Measurements from ENCODE around the gene SLCO2A1. TPM values are rescaled to one million over a fixed set of nuclear protein-coding genes. Genes with fewer than 3 reads are reported as not detected.

Gene SLCO2A1
- total RNA-seq, 2 donors from 2014 or later, result 7.0 to 17.5 TPM

GRCh38 chr3:133941415-133941821, 88.3 kb downstream of the SLCO2A1 start:
- WGBS, 2 donors, result 69 to 75% methylated on average over 7 of the region's 7 CpGs
- Histone ChIP-seq H3K27me3 (no peaks in the 10 kb centered on the region), H3K36me3 (replicated peaks in 1 of 2; ENCODE audit: insufficient read depth in 1 of 2, low read depth in 2 of 2) (no peaks in the 10 kb centered on the region), H3K27ac (no peak overlapping the region), H3K4me3 (no peak overlapping the region), H3K9me3 (no peaks in the 10 kb centered on the region), H3K4me1 (peaks cover 18% of the 10 kb centered on the region)
- intact Hi-C loops (cut with DNase I), result no loop called here
- ATAC-seq, result no peak
- DNase-seq, result no peak
- no peak for TF ChIP-seq CTCF (IDR thresholded peaks at IDR 0.05)
- TF ChIP-seq POLR2A (IDR thresholded peaks at IDR 0.05), result no peak

GRCh38 chr3:133940536-133940935, 89.2 kb downstream of the SLCO2A1 start:
- no peaks in the 10 kb centered on the region for H3K36me3 ChIP-seq (replicated peaks in 1 of 2; ENCODE audit: insufficient read depth in 1 of 2, low read depth in 2 of 2)
- H3K4me1 ChIP-seq, result peaks cover 18% of the 10 kb centered on the region
- no peak overlapping the region for H3K27ac ChIP-seq
- intact Hi-C loops (cut with DNase I), result no loop called here
- no peak for ATAC-seq
- DNase-seq, result no peak
- TF ChIP-seq POLR2A (IDR thresholded peaks at IDR 0.05) (no peak), CTCF (IDR thresholded peaks at IDR 0.05) (no peak)
- H3K27me3 ChIP-seq, result no peaks in the 10 kb centered on the region
- no peaks in the 10 kb centered on the region for H3K9me3 ChIP-seq
- 91 to 95% methylated on average over 10 of the region's 10 CpGs for WGBS, 2 donors
- H3K4me3 ChIP-seq, result no peak overlapping the region

GRCh38 chr3:133939463-133939835, 90.3 kb downstream of the SLCO2A1 start:
- Histone ChIP-seq H3K36me3 (replicated peaks in 1 of 2; ENCODE audit: insufficient read depth in 1 of 2, low read depth in 2 of 2) (no peaks in the 10 kb centered on the region), H3K4me1 (peaks cover 16% of the 10 kb centered on the region), H3K9me3 (no peaks in the 10 kb centered on the region), H3K4me3 (no peak overlapping the region), H3K27ac (no peak overlapping the region), H3K27me3 (no peaks in the 10 kb centered on the region)
- intact Hi-C loops (cut with DNase I), result no loop called here
- ATAC-seq (no peak), DNase-seq (no peak)
- 69 to 82% methylated on average over 1 of the region's 1 CpG for WGBS, 2 donors
- TF ChIP-seq CTCF (IDR thresholded peaks at IDR 0.05) (no peak), POLR2A (IDR thresholded peaks at IDR 0.05) (no peak)

DNA sequence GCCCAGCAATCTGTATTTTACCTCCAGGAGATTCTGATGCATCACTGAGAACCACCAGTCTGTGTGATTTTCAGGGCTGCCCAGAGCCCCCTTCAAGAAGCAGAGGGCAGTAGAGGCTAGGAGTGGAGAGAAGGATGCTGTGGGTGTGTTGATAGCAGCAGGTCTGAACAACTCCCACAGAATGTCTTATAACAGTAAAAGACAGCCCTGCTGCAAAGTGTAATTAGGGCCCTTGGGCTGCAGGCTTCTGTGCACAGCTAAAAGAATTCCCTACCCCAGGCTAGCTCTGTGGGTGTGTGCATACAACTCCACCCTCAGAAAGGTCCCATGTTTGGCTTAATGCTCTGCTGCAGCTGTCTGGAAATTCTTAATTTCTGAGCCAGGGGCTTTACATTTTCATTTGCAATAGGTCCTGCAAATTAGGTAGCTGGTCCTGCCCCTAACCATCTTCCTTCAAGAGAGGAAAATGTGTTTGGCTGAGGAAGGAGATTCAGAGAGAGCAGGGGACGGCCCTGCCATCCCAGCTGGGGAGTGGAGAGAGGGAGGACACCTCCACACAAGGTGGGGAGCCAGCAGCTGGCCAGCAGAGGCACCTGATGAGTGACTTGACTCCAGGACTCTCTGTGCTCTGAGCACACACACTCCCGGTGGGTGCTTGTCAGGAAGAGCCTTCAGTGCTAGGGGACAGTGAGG, 90.8 kb downstream of the SLCO2A1 start:
- Histone ChIP-seq H3K36me3 (replicated peaks in 1 of 2; ENCODE audit: insufficient read depth in 1 of 2, low read depth in 2 of 2) (no peaks in the 10 kb centered on the region), H3K4me3 (no peak overlapping the region), H3K27ac (no peak overlapping the region), H3K4me1 (peaks cover 10% of the 10 kb centered on the region), H3K9me3 (no peaks in the 10 kb centered on the region), H3K27me3 (no peaks in the 10 kb centered on the region)
- intact Hi-C loops (cut with DNase I), result no loop called here
- 62 to 67% methylated on average over 1 to 2 of the region's 2 CpGs for WGBS, 2 donors
- DNase-seq (no peak), ATAC-seq (no peak)
- TF ChIP-seq CTCF (IDR thresholded peaks at IDR 0.05), result no peak

All from body of pancreas (tissue), 4 donors.